ENCODE data around the gene CLCN4.

Gene CLCN4

DNA sequence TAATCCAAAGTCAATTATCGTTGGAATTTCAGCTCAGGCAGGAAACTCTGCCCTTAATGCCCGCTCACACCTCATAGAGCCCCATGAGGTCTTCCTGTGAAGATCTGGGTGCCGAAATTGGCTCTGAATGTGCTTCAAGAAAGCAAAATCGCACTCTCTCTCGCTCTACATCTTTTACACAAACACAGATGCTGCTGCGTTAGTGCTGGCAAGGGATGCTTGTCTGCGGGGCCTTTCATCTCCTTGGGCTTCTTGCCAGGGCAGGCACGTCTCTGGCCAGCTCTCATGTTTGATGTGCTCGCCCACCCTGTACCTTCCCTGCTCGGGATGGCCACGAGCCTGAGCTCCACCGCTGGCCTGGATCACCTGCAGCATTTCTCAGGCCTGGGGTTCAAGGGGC lies 66.5 kb downstream of the CLCN4 start:
- DNase-seq (ENCODE audit: low read depth, low spot score): no peak

DNA sequence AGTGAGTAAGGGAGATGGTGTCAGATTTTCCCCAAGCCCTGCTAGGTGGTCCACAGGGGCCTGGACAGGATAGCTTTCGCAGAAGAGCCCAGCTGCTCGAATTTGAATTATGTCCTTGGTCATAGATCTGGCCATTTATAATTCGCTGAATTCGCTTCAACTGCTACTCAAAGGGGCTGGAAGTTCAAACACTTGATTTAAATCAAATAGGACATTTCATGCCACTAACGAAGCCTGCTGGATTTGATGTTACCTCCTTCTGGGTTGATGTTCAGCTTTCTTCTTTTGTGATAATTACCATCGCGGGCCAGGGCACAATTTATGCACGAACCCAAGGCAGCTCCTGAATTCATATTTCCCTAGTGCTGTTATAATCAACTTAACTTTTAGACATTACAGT lies 67.0 kb downstream of the CLCN4 start:
- H3K4me3 ChIP-seq (ENCODE audit: low read length): no peak overlapping the region
- no peak for DNase-seq (ENCODE audit: low read depth, low spot score)

More for the DNA sequence above, 66.5 kb downstream of the CLCN4 start:
- no peak overlapping the region for H3K4me3 ChIP-seq (ENCODE audit: low read length)

DNA sequence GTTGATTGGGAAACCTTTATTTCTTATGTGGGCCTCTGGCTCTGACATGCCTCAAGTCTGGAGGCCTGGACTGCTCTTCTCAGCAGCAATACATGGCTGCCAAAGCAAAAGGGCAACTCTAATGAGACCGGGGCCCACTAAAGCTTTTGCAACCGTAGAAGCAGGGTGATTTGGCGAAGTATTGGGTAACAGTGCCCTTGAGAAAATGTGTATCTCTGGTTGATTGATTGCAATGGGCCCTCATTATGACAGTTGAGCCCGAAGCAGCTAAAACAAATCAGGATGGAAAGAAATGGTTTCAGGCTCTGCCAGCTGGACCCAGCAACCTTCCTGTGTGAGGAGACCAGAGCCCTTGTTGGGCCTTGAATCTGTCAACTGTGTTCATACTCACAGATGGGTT lies 73.4 kb downstream of the CLCN4 start:
- DNase-seq (ENCODE audit: low read depth, low spot score): no peak

DNA sequence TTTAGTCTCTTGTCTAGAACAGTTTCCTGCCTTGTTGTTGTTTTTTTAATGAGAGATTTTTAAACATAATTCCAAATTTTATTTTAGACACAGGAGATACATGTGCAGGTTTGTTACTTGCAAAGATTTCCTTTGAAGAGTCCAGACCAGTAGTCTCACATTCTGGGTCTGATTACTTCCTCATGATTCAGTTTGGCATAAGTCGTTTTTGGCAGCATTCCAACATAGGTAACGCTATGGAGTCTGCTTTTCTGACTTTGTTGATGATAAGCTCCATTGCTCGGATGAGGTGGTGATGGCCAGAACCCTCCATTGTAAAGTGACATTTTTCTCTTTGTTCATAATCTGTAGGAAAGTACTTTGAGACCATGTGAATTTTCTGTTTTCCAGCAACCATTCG lies 74.7 kb downstream of the CLCN4 start:
- no peak for DNase-seq (ENCODE audit: low read depth, low spot score)

More for the DNA sequence above, 73.4 kb downstream of the CLCN4 start:
- H3K4me3 ChIP-seq (ENCODE audit: low read length): no peak overlapping the region

DNA sequence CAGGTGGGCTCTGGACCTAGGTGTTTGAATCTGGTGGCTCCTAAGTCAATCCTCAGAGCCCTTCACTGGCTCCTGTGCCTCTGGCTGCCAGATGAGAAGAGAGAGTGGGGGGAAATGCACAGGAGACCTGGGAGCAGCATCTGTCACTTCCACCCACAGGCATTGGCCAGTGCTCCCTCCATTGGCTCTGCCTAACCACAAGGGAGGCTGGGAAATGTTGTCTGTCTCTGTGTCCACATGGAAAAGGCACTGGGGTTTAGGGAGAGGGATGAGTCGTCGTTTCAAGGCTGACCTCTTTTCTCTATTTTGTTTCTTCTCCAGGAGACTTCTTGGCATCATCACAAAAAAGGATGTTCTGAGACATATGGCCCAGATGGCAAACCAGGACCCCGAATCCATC lies 76.4 kb downstream of the CLCN4 start:
- DNase-seq (ENCODE audit: low read depth, low spot score): no peak
- no peak overlapping the region for H3K4me3 ChIP-seq (ENCODE audit: low read length)

More for the DNA sequence above, 74.7 kb downstream of the CLCN4 start:
- no peak overlapping the region for H3K4me3 ChIP-seq (ENCODE audit: low read length)

DNA sequence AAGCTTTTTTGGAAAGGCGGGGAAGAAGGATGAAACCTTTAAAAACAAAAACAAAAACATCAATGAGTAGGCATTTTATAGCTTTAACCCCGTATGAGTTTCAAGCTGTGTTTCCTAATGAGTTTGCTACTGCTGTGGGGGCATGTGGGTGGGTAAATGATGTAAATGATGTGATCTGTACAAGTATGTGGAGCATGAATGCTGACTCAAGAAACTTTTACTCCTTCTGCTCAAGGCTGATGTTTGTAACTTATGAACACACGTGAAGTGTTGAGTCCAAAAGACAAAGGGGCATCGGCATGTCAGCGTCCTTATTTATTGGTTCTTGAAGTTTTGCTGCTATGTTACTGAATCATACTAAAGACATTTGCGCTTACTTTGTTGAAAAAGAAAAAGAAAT lies 76.9 kb downstream of the CLCN4 start:
- DNase-seq (ENCODE audit: low read depth, low spot score): no peak
- no peak overlapping the region for H3K4me3 ChIP-seq (ENCODE audit: low read length)

DNA sequence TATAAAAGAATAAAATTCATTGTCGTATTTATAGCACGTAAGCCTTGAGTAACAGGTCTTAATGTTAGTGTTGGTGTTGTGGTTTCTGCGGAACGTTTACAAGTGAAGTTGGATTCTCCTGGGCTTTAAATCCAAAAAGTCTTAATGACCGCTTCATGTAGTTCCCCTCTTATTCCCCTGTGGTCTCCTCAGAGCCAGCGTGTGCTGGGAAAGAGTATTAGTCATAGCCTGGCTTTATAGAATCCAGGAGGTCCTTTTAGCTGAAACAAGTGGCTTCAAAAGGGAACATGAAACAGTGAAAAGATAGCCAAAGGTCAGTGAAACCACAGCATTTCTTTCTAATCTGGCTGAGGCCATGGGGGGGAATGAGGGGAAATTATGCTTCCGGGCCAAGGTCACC lies 79.1 kb downstream of the CLCN4 start:
- H3K4me3 ChIP-seq (ENCODE audit: low read length): no peak overlapping the region
- DNase-seq (ENCODE audit: low read depth, low spot score): no peak

DNA sequence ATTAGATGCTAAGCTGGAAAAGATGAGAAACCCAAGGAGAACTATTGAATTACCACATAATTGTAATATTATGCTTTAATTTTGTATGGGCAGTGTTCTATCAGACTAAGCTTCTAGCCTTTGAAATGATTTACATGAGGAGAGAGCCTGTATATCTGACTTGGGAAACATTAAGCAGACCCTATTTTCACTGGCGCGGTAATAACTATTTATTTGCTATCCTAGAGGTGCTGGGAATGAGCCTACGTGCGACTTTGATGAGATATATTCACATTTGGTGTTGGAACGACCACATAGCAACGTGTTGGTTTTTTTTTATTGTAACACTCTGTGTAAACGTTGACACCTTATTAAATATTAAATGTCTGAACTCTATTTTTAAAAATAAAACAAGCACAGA lies 80.5 kb downstream of the CLCN4 start:
- H3K4me3 ChIP-seq (ENCODE audit: low read length): no peak overlapping the region
- DNase-seq (ENCODE audit: low read depth, low spot score): no peak

DNA sequence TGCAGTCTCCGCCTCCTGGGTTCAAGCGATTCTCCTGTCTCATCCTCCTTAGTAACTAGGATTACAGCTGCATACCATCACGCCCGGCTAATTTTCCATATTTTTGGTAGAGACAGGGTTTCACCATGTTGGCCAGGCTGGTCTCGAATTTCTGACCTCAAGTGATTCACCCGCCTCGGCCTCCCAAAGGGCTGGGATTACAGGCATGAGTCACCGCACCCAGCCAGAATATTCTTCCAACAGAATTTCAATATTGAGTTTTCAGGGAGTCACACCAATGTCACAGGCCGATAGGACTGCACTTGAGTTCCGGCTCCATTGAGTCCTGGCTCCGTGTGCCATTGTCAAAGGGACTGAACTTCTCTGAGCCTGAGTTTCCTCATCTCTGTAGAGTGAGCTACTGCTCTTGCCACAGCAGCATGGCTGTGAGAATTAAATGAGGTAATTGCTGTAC lies 82.9 kb downstream of the CLCN4 start:
- H3K4me3 ChIP-seq (ENCODE audit: low read length): no peak overlapping the region
- no peak for DNase-seq (ENCODE audit: low read depth, low spot score)

DNA sequence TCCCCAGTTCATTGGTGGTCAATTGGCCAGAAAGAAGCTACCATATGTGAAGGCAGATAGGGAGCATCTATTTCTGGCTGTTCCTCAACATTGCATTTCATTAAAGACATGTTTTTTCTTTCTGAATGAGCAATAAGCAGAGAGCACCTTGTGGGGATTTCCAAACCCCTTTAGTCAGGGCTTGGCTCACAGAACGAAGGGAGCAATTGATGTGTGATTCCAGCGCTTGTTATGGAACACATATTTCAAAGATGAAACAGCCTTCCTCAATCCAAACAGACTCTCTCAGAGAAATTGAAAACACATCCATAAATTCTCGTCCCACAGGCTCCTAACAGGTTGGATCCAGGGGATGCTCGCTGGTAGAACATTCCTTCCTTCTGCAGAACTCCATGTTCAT lies 84.1 kb downstream of the CLCN4 start:
- no peak overlapping the region for H3K4me3 ChIP-seq (ENCODE audit: low read length)
- no peak for DNase-seq (ENCODE audit: low read depth, low spot score)

DNA sequence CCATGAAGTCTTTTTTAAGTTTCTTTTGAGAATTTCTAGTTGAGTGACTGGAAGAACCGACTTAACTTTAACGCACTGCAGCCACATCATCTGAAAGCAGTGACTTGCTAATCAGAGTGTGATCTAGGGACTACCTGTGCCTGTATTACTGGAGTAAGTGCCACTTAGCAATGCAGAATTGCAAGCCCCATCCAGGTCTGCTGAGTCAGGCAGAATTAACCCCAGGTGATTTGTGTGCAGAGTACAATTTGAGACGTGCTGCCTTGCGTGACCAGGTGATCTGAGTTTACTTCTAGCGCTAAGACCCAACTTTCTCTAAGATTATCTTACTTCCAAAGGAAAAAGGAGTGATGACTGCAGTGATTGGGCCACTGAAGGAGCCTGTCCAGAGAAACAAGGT lies 85.3 kb downstream of the CLCN4 start:
- no peak for DNase-seq (ENCODE audit: low read depth, low spot score)
- H3K4me3 ChIP-seq (ENCODE audit: low read length): no peak overlapping the region

DNA sequence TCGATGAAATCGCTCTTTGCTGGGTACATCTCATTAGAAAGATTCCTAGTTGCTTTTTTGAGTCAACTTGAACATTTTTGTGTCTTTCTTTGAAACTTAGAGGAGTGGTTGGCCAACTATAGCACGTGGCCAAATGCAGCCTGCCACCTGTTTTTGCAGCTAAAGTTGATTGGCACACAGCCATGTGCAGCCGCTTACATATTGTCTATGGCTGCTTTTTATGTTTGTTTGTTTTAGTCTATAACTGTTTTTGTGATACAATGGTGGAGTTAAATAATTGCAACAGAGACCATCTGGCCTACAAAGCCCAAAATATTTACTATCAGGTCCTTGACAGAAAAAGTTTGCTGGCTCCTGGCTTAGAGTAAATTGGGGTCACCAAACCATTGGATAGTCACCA lies 86.3 kb downstream of the CLCN4 start:
- DNase-seq (ENCODE audit: low read depth, low spot score): no peak

DNA sequence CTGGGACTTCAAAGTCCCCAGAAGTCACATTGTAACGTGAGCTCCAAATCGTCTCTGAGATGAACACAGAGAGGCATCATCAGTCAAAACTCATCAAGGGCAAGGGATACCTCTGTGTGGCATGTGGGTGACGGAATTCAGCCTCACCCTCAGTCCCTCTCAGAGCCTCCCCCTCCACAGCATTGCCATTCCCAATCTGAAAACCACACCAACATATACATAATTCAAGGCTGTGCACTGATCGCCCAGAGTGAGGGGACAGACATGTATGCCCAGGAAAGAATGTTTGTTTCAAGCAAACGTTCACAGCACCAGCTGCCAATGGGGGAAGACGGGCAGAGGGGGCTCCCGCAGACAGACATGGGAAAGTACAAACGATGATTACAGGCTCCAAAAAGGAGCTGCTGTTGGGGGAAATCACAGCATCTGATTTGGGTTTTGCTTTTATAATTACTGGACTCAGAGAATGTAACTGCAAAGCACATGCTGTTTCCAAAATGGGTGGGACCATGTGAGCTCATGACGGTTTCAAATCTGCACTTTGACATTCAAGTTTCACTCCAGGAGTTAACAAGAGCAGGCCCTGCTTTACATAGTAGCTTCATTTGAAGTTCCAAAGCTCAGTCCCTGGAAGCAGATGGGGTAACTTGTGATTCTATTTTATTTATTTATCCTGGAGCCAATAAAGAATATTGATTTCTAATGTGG lies 88.3 kb downstream of the CLCN4 start:
- H3K4me3 ChIP-seq (ENCODE audit: low read length): no peak overlapping the region
- DNase-seq (ENCODE audit: low read depth, low spot score): peak; percentile 39

More for the DNA sequence above, 86.3 kb downstream of the CLCN4 start:
- H3K4me3 ChIP-seq (ENCODE audit: low read length): no peak overlapping the region

DNA sequence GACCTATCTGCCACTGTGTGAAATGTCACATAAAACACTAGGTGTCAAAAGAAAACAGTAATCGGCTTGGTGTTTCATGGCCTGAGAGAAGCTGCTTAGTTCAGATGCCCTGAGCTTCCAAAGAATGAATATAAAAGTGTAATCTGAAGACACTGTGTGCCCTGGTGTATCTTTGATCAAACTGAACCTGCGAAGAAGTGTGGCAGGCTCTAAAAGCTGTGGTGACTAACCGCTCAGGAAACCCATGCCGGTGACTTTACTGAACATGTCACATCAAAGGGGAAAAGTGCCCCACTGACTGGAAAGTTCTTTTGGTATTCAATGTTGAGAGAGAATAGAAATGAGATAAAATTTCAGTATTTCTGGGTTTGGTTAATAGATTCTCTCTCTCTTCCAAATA lies 89.1 kb downstream of the CLCN4 start:
- DNase-seq (ENCODE audit: low read depth, low spot score): peak; percentile 90
- no peak overlapping the region for H3K4me3 ChIP-seq (ENCODE audit: low read length)

DNA sequence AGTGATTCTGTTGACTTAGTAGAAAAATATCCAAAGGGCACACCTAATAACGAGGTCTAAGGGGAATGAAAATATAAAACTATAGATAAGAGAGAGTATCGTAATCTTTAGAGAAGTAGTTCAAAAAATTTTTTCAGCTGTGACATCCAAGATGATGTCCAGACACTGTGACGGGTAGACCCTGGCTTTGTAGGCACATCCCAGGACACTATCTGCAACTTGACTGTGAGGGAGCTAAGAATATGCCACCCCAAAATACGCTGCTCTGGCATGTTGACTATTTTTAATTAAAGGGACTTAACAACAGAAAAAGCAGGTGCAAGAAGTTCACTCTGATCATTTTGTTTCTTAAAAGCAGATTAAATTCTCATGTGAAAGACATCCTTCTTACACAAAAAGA lies 89.5 kb downstream of the CLCN4 start:
- no peak overlapping the region for H3K4me3 ChIP-seq (ENCODE audit: low read length)
- no peak for DNase-seq (ENCODE audit: low read depth, low spot score)

DNA sequence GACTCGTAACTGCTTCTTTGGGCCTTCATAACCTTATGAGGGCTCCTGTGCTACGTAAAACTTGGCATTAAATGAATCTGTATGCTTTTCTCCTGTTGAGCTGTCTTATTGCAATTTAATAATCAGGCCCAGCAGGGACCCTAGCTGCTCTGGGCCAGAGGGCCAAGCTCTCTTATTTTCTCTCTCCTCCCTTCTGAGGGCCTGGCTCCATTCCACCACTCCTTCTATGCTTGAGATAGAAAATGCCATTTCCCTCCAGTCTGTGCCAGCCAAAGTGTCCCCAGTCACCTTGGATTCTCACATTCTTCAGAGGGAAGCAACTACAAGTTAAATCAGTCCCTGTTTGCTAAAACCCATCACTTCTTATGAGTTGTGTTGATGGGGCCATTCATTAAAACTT lies 90.1 kb downstream of the CLCN4 start:
- DNase-seq (ENCODE audit: low read depth, low spot score): no peak
- H3K4me3 ChIP-seq (ENCODE audit: low read length): no peak overlapping the region

DNA sequence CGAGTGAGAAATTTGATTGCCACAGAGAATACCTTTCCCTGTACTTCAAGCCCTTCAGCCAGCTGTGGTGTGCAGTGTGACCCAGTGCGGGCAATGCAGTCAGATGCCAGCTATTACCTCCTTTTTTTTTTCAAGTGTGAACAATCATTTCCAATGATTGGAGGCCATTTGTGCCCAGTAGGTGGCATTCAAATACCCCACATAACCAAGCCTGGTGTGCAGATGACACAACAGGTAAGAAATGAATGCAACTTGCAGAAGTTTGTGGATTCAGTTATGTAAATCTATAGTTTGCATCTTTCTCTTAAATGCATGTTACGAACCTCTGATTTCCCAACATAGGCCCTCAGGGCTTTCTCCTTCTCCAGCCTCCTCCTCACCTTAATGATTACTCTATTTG lies 98.0 kb downstream of the CLCN4 start:
- DNase-seq (ENCODE audit: low read depth, low spot score): no peak
- no peak overlapping the region for H3K4me3 ChIP-seq (ENCODE audit: low read length)

DNA sequence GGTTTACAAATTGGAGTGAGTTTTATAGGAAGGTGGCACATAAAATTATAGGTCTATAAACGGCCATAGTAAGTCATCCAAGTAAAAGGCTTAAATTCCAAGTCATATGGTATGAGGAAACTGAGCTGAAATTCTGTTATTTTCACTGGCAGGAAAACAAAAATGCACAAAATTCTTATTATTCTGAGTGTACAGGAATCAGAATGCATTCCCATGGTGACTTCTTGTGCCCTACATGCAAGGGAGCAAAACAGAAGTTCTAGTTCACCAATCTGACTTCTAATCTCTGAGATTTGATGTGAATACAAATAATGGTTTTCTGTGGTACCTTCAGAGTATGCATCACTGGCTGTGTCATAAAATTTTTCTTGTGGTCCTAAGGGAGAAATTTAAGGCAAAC lies 102.9 kb downstream of the CLCN4 start:
- H3K4me3 ChIP-seq (ENCODE audit: low read length): no peak overlapping the region
- no peak for DNase-seq (ENCODE audit: low read depth, low spot score)

DNA sequence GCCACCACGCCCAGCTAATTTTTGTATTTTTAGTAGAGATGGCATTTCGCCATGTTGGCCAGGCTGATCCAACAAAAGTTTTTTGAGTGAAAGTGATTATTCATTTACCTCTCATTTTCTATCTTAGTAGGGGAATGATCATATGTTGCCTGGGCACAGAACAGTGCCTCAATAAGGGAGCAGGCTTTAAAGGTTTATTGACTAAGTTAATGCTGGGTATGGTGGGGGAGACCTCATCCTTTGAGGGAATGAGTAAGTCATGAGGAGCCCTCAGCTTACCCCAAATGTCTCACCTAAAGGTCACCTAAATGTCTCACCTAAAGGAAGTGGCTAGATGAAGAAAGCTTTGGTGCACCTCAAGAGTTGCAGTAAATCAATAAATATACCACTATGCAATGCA lies 109.0 kb downstream of the CLCN4 start:
- no peak for DNase-seq (ENCODE audit: low read depth, low spot score)
- H3K4me3 ChIP-seq (ENCODE audit: low read length): no peak overlapping the region

DNA sequence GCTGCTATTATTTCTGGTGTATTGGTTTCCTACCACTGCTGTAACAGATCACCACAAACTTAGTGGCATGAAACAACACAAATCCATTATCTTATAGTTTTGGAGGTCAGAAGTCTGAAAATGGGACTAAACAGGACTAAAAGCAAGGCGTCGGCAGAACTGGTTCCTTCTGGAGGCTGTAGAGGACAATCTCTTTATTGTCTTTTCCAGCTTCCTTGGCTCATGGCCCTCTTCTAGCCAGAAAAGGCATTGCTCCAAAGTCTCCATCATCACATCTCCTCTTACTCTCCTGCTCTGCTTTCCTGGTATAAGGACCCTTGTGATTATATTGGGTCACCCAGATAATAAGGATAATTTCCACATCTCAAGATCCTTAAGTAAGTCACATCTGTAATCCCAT lies 121.9 kb downstream of the CLCN4 start:
- no peak overlapping the region for H3K4me3 ChIP-seq (ENCODE audit: low read length)
- DNase-seq (ENCODE audit: low read depth, low spot score): no peak

DNA sequence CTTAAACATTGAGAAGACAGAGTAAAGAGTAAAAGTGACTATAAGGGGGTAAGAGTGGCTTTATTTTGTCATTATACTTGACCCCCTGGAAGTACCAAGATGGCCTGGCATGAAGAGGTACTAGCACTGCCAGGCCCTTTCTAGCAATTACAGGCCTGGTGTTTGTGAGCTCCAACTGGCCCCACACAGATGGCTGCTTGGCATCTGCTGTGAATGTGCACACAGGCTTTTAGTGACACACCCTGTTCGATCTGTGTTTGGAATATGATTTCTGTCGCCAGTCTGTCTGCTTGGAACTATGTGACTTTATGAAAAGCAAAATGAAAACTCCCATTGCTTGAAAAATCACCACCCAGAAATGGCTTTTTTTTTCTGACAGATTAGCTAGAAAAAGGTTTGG lies 123.3 kb downstream of the CLCN4 start:
- DNase-seq (ENCODE audit: low read depth, low spot score): no peak
- no peak overlapping the region for H3K4me3 ChIP-seq (ENCODE audit: low read length)
